Esophagus muscularis mucosa (tissue), 4 donors: ENCODE measurements around the gene ATP1A1. TPM values are rescaled to one million over a fixed set of nuclear protein-coding genes. Genes with fewer than 3 reads are reported as not detected.

Experiments
- DNase-seq: peaks from one replicate; pipeline ENCODE4 v3.0.0-alpha.2; 2017; ENCODE audit errors: extremely low spot score
- H3K27ac ChIP-seq, 4 donors: fragments of 200-600 bp; sonication (generic); replicated peaks in 1 of 4; 1 replicate in 3 of 4; 2 replicates in 1 of 4; pipeline ENCODE4 v1.5.1; 2016 to 2019; ENCODE audit warnings: mild to moderate bottlenecking in 1 of 4
- H3K27me3 ChIP-seq, 4 donors: fragments of 200-600 bp; sonication (generic); one replicate each; pipeline versions ENCODE4 v1.5.1 to v1.6.0; 2016 to 2019
- H3K36me3 ChIP-seq, 4 donors: fragments of 200-600 bp; sonication (generic); one replicate each; pipeline ENCODE4 v1.5.1; 2016 to 2019
- H3K4me1 ChIP-seq, 4 donors: fragments of 200-600 bp; sonication (generic); one replicate each; pipeline ENCODE4 v1.5.1; 2016 to 2019
- H3K4me3 ChIP-seq, 4 donors: fragments of 200-600 bp; sonication (generic); 1 replicate in 2 of 4; 2 replicates in 2 of 4; pipeline ENCODE4 v1.5.1; 2016 to 2019; ENCODE audit warnings: mild to moderate bottlenecking in 4 of 4, moderate library complexity in 1 of 4
- H3K9me3 ChIP-seq, 4 donors: fragments of 200-600 bp; sonication (generic); 1 replicate in 3 of 4; 2 replicates in 1 of 4; pipeline ENCODE4 v1.5.1; 2016 to 2019
- EP300 ChIP-seq: sonication (generic); formaldehyde crosslinking; IDR thresholded peaks from one replicate; pipeline ENCODE4 v1.6.1; 2017; ENCODE audit warnings: antibody characterized with exemption
- POLR2A ChIP-seq: fragments of 450-650 bp; IDR thresholded peaks from one replicate; pipeline ENCODE4 v1.6.1; 2017; ENCODE audit warnings: antibody characterized with exemption, moderate library complexity, mild to moderate bottlenecking, low read depth
- POLR2AphosphoS5 ChIP-seq, 2 donors: sonication (generic); formaldehyde crosslinking; IDR thresholded peaks; one replicate each; pipeline ENCODE4 v1.6.1; 2017; ENCODE audit warnings: antibody characterized with exemption in 2 of 2
- WGBS: methylation state at CpG from one replicate; pipeline ENCODE4 v1.1.5; 2018; 5-methylcytosine and 5-hydroxymethylcytosine counted together
- intact Hi-C: fragments of 100-400 bp; cut with DNase I; formaldehyde crosslinking; loops from one replicate; pipeline ENCODE4 v1.15.1; 2023
- total RNA-seq, 4 donors: library from RNA; depleted of rRNA; stranded (reverse); fragments of >200 nt; gene quantifications; one replicate each; pipeline versions ENCODE4 v1.1.0 to v1.2.1, GENCODE V29; 2016
- TF ChIP-seq, protein P1 (sequence below), 3 experiments: fragments of 200-600 bp in 2 of 3; fragments of 450-650 bp in 1 of 3; sonication (generic) in 2 of 3; IDR thresholded peaks; one replicate each; pipeline ENCODE4 v1.5.1; 2017 to 2019; ENCODE audit warnings: antibody characterized with exemption in 3 of 3, mild to moderate bottlenecking in 2 of 3, moderate library complexity in 1 of 3

Gene ATP1A1
- total RNA-seq, 4 donors from 2014 or later, result 90.1 to 196 (median 157) TPM

DNA sequence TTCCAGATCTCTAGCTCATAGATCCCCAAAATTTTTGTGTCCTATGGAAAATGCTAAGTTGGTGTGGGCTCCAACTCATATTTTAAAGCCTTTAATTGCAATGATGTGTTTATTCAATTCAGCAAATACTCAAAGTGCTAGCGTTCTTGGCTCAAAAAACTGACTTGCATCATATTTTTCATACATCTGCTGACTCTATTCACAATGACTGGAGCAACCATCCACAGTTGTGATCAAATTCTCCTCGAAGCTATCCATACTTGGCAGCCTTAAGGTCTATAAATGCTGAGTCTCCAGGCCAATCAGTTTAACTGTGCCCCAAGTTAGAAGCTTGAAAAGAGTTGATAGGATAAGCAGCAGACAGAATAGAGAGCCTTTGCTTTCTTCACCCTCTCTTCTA is 2.9 kb upstream of the ATP1A1 start:
- Histone ChIP-seq H3K4me3 (no peak overlapping the region), H3K27ac (no peak overlapping the region), H3K36me3 (no peaks in the 10 kb centered on the region), H3K9me3 (no peaks in the 10 kb centered on the region), H3K27me3 (no peaks in the 10 kb centered on the region), H3K4me1 (peaks cover 16 to 35% (median 30%) of the 10 kb centered on the region in 4 donors)
- WGBS, result 52% methylated on average over 2 of the region's 2 CpGs
- DNase-seq, result no peak
- intact Hi-C loops, result loop anchor here (10.0 kb wide), 2 partner anchors 205 to 1295 kb away; no protein-coding TSS in a partner anchor
- TF ChIP-seq EP300, result no peak

GRCh38 chr1:116371752-116372151 is 1.3 kb upstream of the ATP1A1 start:
- intact Hi-C loops, result loop anchor here (10.0 kb wide), 2 partner anchors 207 to 1297 kb away; no protein-coding TSS in a partner anchor
- Histone ChIP-seq H3K27ac (peak overlapping the region; percentile 93 to 97 (median 94)), H3K4me1 (peaks cover 22 to 39% (median 36%) of the 10 kb centered on the region in 4 donors), H3K27me3 (no peaks in the 10 kb centered on the region), H3K36me3 (no peaks in the 10 kb centered on the region), H3K9me3 (no peaks in the 10 kb centered on the region), H3K4me3 (no peak overlapping the region)
- WGBS, result 70% methylated on average over 1 of the region's 1 CpG
- DNase-seq, result no peak
- TF ChIP-seq, protein P1, sequence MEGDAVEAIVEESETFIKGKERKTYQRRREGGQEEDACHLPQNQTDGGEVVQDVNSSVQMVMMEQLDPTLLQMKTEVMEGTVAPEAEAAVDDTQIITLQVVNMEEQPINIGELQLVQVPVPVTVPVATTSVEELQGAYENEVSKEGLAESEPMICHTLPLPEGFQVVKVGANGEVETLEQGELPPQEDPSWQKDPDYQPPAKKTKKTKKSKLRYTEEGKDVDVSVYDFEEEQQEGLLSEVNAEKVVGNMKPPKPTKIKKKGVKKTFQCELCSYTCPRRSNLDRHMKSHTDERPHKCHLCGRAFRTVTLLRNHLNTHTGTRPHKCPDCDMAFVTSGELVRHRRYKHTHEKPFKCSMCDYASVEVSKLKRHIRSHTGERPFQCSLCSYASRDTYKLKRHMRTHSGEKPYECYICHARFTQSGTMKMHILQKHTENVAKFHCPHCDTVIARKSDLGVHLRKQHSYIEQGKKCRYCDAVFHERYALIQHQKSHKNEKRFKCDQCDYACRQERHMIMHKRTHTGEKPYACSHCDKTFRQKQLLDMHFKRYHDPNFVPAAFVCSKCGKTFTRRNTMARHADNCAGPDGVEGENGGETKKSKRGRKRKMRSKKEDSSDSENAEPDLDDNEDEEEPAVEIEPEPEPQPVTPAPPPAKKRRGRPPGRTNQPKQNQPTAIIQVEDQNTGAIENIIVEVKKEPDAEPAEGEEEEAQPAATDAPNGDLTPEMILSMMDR (IDR thresholded peaks at IDR 0.05), result no peak
- TF ChIP-seq EP300, result no peak
- no peak for TF ChIP-seq POLR2A
- no peak for TF ChIP-seq POLR2AphosphoS5 (IDR thresholded peaks at IDR 0.05)

GRCh38 chr1:116372191-116372590 is 853 bp upstream of the ATP1A1 start:
- no peak for TF ChIP-seq POLR2AphosphoS5 (IDR thresholded peaks at IDR 0.05)
- TF ChIP-seq POLR2A, result no peak
- no peak for DNase-seq
- H3K9me3 ChIP-seq, result no peaks in the 10 kb centered on the region
- H3K4me1 ChIP-seq, result peaks cover 26 to 43% (median 40%) of the 10 kb centered on the region in 4 donors
- H3K27me3 ChIP-seq, result no peaks in the 10 kb centered on the region
- peak overlapping the region; percentile 93 to 97 (median 94) for H3K27ac ChIP-seq
- H3K4me3 ChIP-seq, result peak overlapping the region; percentile 74 to 93 (median 83)
- intact Hi-C loops, result loop anchor here (10.0 kb wide), 2 partner anchors 207 to 1297 kb away; no protein-coding TSS in a partner anchor
- no peaks in the 10 kb centered on the region for H3K36me3 ChIP-seq
- 45% methylated on average over 11 of the region's 11 CpGs for WGBS

DNA sequence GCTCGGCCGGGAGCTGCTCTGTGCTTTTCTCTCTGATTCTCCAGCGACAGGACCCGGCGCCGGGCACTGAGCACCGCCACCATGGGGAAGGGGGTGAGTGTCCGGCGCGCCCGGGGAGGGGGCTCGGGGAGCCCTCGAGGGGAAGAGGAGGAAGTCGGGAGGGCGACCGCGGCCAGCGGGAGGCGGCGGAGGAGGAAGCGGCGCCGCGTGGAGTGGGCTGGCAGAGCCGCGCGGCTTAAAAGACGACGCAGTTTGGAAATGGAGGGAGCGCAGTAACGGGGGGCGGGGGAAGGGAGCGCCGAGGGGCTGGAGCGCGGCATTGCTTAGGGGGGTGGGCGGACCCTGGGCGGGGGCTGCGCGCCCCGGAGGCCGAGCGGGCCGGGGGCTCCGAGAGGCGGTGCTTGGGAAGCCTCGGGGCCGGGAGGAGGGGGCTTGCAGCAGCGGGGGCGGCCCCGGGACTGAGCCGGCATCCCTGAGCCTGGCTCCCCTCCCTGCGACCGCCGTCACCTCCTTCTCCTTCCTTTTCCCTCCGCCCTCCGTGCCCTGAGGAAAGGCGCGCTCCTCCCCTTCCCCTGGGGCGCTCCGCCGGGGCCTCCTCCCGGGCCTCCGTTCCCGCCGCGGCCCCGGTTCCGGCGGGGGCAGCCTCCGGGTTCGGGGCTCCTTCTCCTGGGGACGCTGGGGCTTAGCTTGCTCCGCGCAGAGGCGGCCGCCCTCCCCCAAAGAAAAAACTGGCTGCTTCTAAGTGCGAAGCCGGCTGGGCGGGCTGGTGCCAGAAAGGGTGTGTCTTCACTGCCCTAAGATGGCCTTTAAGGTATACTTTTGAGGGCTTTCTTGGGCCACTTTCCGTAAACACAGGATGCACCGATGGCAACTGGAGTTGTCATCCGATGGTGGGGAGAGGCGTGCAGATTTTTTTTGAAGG is 648 bp downstream of the ATP1A1 start:
- Histone ChIP-seq H3K36me3 (no peaks in the 10 kb centered on the region), H3K4me3 (peak overlapping the region; percentile 74 to 93 (median 83)), H3K27ac (peak overlapping the region; percentile 93 to 97 (median 94)), H3K9me3 (no peaks in the 10 kb centered on the region), H3K27me3 (no peaks in the 10 kb centered on the region), H3K4me1 (peaks cover 40 to 58% (median 55%) of the 10 kb centered on the region in 4 donors)
- peak; percentile 75 to 76 for TF ChIP-seq POLR2AphosphoS5 (IDR thresholded peaks at IDR 0.05)
- TF ChIP-seq, protein P1 (IDR thresholded peaks at IDR 0.05), result no peak
- DNase-seq, result no peak
- intact Hi-C loops, result loop anchor here (10.0 kb wide), 2 partner anchors 209 to 1299 kb away; no protein-coding TSS in a partner anchor
- 2% methylated on average over 18 of the region's 84 CpGs for WGBS

DNA sequence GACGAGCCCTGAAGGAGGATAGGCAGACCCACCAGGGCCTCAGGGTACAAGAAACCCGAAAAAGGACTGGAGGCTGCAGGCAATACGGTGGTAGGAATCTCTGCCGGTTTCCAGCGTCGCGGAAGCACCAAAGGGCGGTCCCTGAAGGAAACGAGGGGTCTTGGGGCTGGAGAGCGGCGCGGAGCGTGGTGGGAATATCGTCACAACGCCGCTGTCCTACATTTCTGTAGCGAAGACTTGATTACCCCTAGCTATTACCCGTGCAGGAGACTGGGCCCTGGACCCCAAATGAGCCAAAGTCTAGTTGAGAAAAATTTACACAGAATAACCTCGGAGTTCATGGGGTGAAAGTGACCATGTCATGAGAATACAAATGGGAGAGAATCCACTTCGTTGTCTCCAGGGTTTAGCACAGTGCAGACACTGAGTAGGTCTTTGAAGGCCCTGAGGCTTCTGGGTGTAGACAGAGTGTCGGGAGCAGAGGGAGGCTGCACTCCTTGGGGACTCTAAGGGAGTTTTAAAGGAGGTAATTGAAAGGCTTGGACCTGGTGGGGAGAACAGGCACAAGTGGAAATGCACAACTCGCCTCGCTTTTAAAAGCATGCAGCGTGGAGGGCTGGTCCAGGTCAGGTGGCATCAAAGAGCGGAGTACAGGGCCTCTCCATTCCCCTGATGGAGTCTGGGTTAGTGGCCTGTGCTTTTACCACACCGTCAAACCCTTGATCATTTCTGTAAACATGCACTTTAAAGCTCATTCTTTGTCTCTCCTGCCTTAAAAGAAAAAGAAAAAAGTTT is 1.5 kb downstream of the ATP1A1 start:
- TF ChIP-seq POLR2AphosphoS5 (IDR thresholded peaks at IDR 0.05) (no peak), EP300 (no peak)
- H3K36me3 ChIP-seq, result no peaks in the 10 kb centered on the region
- H3K27me3 ChIP-seq, result no peaks in the 10 kb centered on the region
- WGBS, result 26% methylated on average over 26 of the region's 26 CpGs
- DNase-seq, result no peak
- intact Hi-C loops, result loop anchor here (10.0 kb wide), 2 partner anchors 210 to 1300 kb away; no protein-coding TSS in a partner anchor
- H3K9me3 ChIP-seq, result no peaks in the 10 kb centered on the region
- H3K4me1 ChIP-seq, result peaks cover 49 to 67% (median 64%) of the 10 kb centered on the region in 4 donors
- peak overlapping the region; percentile 74 to 93 (median 83) for H3K4me3 ChIP-seq
- peak overlapping the region; percentile 93 to 97 (median 94) for H3K27ac ChIP-seq
